Loucy (cell line): ENCODE results near the gene IQSEC2.

Experiments used
- H2AFZ ChIP-seq: fragments of 200-600 bp; sonication (generic); 2 replicates; pipeline ENCODE4 v1.6.0; 2016; ENCODE audit warnings: antibody characterized with exemption, mild to moderate bottlenecking, low read length, moderate library complexity
- H3F3A ChIP-seq: fragments of 200-600 bp; 2 replicates; pipeline ENCODE4 v1.6.0; 2016; ENCODE audit warnings: antibody characterized with exemption, low read depth, mild to moderate bottlenecking
- H3K27me3 ChIP-seq: fragments of 200-600 bp; sonication (generic); 2 replicates; pipeline ENCODE4 v1.6.1; 2014; ENCODE audit warnings: low read length, mild to moderate bottlenecking; ENCODE audit not compliant: insufficient read depth, poor library complexity, severe bottlenecking
- H3K36me3 ChIP-seq: fragments of 200-600 bp; sonication (generic); 2 replicates; pipeline ENCODE4 v1.6.1; 2016; ENCODE audit warnings: low read length; ENCODE audit not compliant: insufficient read depth
- H3K4me1 ChIP-seq: fragments of 200-600 bp; sonication (generic); 2 replicates; pipeline ENCODE4 v1.5.1; 2014; ENCODE audit warnings: low read length, mild to moderate bottlenecking; ENCODE audit not compliant: insufficient read depth, poor library complexity, severe bottlenecking
- H3K4me2 ChIP-seq: fragments of 200-600 bp; sonication (generic); 2 replicates; pipeline ENCODE4 v1.6.0; 2014; ENCODE audit warnings: antibody characterized with exemption, low read length, low read depth, mild to moderate bottlenecking; ENCODE audit not compliant: poor library complexity, severe bottlenecking
- H3K4me3 ChIP-seq: fragments of 200-600 bp; sonication (generic); 2 replicates; pipeline ENCODE4 v1.5.1; 2014; ENCODE audit warnings: low read length, mild to moderate bottlenecking, mixed read lengths; ENCODE audit not compliant: poor library complexity, severe bottlenecking
- H3K79me2 ChIP-seq: fragments of 200-600 bp; sonication (generic); 2 replicates; pipeline ENCODE4 v1.6.1; 2014; ENCODE audit warnings: low read length; ENCODE audit not compliant: insufficient read depth
- H3K9ac ChIP-seq: fragments of 200-600 bp; sonication (generic); 2 replicates; pipeline ENCODE4 v1.6.0; 2014; ENCODE audit warnings: mild to moderate bottlenecking, low read depth, low read length, moderate library complexity; ENCODE audit not compliant: poor library complexity, severe bottlenecking
- H3K9me2 ChIP-seq: fragments of 200-600 bp; sonication (generic); replicated peaks from 2 replicates; pipeline ENCODE4 v1.6.1; 2016; ENCODE audit warnings: low read depth, low read length, mixed read lengths
- H3K9me3 ChIP-seq: fragments of 200-600 bp; sonication (generic); 2 replicates; pipeline ENCODE4 v1.6.1; 2014; ENCODE audit warnings: mild to moderate bottlenecking, antibody characterized with exemption, low read length, low read depth; ENCODE audit not compliant: insufficient read depth
- H4K20me1 ChIP-seq: fragments of 200-600 bp; sonication (generic); 2 replicates; pipeline ENCODE4 v1.6.0; 2014; ENCODE audit warnings: antibody characterized with exemption, low read length, mild to moderate bottlenecking; ENCODE audit not compliant: insufficient read depth, poor library complexity, severe bottlenecking
- EZH2phosphoT487 ChIP-seq: fragments of 200-600 bp; IDR thresholded peaks from 2 replicates; pipeline ENCODE4 v1.6.1; 2018; ENCODE audit warnings: antibody characterized with exemption, mild to moderate bottlenecking, moderate library complexity, borderline replicate concordance
- TF ChIP-seq, protein P1 (sequence below): fragments of 200-600 bp; sonication (generic); conservative IDR thresholded peaks from 2 replicates; pipeline ENCODE4 v1.5.1; 2014; ENCODE audit warnings: mild to moderate bottlenecking, antibody characterized with exemption, low read length

Gene IQSEC2

DNA sequence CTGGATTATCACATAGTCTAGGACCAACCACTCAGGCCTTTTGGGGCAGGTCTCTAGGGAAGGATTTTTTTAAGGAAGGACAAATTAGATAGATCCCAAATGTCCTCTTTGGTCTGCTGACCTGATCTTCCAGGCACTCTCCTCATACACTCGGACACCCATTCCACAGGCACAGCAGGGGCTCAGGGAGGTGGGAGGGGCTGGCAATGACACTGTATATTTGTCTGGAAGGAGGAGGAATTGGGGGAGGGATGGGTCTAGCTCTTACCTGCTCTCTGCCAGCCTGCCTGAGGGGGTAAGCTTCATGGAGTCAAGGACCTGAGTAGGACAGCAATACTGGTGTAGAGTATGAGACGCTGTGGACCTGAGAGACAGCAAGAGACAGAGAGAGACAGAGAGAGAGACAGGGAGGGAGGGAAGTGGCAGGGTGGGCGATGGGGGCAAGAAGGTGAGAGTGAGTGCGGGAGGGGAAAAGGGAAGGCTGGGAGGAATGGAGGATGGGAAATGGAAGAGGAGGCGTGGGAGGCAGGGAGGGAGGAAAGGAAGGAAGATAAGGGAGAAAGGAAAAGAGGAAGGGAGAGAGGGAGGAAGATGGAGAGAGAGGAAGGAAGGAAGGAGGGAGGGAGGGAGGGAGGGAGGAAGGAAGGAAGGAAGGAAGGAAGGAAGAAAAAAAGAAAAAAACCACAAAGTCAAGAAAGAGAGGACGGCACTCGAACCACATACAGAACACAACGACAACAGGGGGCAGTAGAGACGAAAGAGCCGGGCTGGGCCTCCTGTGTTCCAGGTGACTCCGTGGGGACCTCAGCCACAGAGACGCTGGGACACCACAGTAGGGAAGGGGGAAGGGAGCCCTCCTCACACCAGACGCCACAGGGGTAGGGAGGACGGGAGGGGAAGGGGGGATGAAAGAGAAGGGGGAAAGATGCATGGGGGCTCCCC, 1.8 kb downstream of the IQSEC2 start:
- TF ChIP-seq, protein P1, sequence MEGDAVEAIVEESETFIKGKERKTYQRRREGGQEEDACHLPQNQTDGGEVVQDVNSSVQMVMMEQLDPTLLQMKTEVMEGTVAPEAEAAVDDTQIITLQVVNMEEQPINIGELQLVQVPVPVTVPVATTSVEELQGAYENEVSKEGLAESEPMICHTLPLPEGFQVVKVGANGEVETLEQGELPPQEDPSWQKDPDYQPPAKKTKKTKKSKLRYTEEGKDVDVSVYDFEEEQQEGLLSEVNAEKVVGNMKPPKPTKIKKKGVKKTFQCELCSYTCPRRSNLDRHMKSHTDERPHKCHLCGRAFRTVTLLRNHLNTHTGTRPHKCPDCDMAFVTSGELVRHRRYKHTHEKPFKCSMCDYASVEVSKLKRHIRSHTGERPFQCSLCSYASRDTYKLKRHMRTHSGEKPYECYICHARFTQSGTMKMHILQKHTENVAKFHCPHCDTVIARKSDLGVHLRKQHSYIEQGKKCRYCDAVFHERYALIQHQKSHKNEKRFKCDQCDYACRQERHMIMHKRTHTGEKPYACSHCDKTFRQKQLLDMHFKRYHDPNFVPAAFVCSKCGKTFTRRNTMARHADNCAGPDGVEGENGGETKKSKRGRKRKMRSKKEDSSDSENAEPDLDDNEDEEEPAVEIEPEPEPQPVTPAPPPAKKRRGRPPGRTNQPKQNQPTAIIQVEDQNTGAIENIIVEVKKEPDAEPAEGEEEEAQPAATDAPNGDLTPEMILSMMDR, result no peak; the same call in 1 of the 2 replicates
- TF ChIP-seq EZH2phosphoT487, result no peak
- Histone ChIP-seq H3K9ac (no peak overlapping the region), H2AFZ (no peak overlapping the region; the same call in 1 of the 2 replicates), H3K9me3 (no peaks in the 10 kb centered on the region), H3K79me2 (no peaks in the 10 kb centered on the region), H3K4me1 (no peaks in the 10 kb centered on the region), H3K4me2 (no peak overlapping the region), H3K9me2 (no peaks in the 10 kb centered on the region), H3K4me3 (no peak overlapping the region), H3F3A (no peaks in the 10 kb centered on the region), H4K20me1 (no peaks in the 10 kb centered on the region), H3K36me3 (no peaks in the 10 kb centered on the region), H3K27me3 (no peaks in the 10 kb centered on the region)

DNA sequence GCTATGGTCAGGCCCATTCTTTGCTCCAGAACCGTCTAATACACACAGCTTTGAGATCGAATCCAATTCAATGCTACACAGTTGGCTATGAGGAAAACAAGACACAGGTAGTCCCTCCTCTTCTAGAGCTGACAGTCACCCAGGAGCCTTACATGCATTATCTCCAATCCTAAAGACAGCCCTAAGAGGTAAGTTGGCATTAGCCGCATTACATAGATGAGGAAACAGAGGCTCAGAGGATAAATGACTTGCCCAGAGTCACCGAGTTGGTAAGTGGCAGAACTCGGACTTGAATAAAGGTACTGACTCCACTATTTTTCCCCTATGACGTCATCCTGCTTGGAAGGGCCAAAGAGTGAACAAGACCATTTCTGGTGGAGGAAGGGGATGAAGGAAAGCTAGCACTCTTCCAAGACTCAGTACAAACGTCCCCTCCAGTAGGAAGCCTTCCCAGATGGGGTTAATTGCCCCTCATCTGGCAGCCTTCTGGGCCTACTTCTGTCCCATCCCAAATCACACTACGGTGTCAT, 8.5 kb downstream of the IQSEC2 start:
- Histone ChIP-seq H2AFZ (no peak overlapping the region), H3K4me2 (no peak overlapping the region), H3K9me3 (no peaks in the 10 kb centered on the region), H3K79me2 (no peaks in the 10 kb centered on the region), H4K20me1 (no peaks in the 10 kb centered on the region), H3K4me1 (no peaks in the 10 kb centered on the region), H3K36me3 (no peaks in the 10 kb centered on the region), H3K27me3 (no peaks in the 10 kb centered on the region), H3F3A (no peaks in the 10 kb centered on the region), H3K4me3 (no peak overlapping the region), H3K9me2 (no peaks in the 10 kb centered on the region), H3K9ac (no peak overlapping the region)
- TF ChIP-seq, protein P1, result no peak
- no peak for TF ChIP-seq EZH2phosphoT487

DNA sequence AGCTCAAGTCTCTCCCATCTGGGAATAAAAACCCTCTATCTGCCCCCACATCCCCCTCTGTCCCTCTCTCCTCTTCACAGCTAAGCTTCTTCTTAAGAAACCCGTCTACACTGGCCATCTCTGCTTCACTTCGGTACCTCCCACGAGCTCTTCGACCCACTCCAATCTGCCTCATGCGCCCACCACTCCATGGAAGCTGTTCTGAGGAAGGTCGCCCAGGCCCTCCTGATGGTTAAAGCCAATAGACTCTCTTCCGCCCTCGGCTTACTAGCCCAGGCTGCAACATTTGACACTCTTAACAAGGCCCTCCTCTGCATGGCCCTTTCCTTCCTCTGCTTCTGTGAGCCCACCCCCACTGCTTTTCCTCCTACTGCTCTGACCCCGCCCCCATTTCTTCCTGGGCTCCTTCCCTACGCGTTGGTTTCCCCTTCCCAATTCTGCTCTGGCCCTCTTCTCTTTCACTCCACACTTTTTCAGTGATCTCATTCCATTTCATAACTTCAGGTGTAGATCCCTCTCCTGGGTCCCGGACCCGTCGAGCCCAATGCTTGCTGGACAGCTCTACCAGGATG, 11.8 kb downstream of the IQSEC2 start:
- no peaks in the 10 kb centered on the region for H3K27me3 ChIP-seq
- no peak for TF ChIP-seq EZH2phosphoT487
- TF ChIP-seq, protein P1, result no peak
- no peak overlapping the region for H3K9ac ChIP-seq
- H2AFZ ChIP-seq, result no peak overlapping the region
- H3K4me1 ChIP-seq, result no peaks in the 10 kb centered on the region
- no peaks in the 10 kb centered on the region for H3K36me3 ChIP-seq
- no peaks in the 10 kb centered on the region for H3K79me2 ChIP-seq
- no peaks in the 10 kb centered on the region for H3K9me3 ChIP-seq
- H3K9me2 ChIP-seq, result no peaks in the 10 kb centered on the region
- no peaks in the 10 kb centered on the region for H3F3A ChIP-seq
- no peaks in the 10 kb centered on the region for H4K20me1 ChIP-seq
- H3K4me2 ChIP-seq, result no peak overlapping the region
- no peak overlapping the region for H3K4me3 ChIP-seq
